C4-2B (cell line): ENCODE data around the gene RAB8B.

ENCODE experiments used
- CTCF ChIP-seq: fragments of 450-650 bp; conservative IDR thresholded peaks from 2 replicates; pipeline ENCODE4 v1.5.1; 2017; ENCODE audit warnings: mild to moderate bottlenecking
- ZFX ChIP-seq: fragments of 450-650 bp; IDR thresholded peaks from 2 replicates; pipeline ENCODE4 v1.6.1; 2017

DNA sequence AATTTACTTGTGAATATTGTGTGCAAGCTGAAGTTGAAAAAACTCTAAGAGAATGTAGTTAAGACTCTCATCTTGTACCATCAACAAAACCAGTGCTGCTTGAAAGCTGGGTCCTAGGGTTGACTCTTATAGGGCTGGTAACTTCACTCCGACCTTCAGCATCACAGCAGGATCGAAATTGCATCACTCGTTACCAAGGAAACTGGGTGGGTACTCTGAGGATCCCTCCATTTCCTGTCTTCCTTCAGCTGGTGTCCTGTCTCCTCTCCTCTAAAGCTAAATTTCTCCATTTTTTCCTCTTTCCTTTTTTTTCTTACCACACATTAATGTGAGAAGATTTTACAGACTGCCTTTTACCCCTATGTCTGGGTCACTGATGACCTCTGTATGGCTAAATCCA is 85.0 kb downstream of the RAB8B start:
- TF ChIP-seq CTCF: no peak
- TF ChIP-seq ZFX: no peak
